Tibial nerve (tissue), 4 donors: ENCODE results near the gene SERPINA6.

Experiments used
- EP300 ChIP-seq, 2 donors: sonication (generic); formaldehyde crosslinking; IDR thresholded peaks; one replicate each; pipeline ENCODE4 v1.6.1; 2017; ENCODE audit warnings: antibody characterized with exemption in 2 of 2, mild to moderate bottlenecking in 1 of 2
- POLR2A ChIP-seq, 2 donors: fragments of 450-650 bp; IDR thresholded peaks; one replicate each; pipeline ENCODE4 v1.6.1; 2017; ENCODE audit warnings: antibody characterized with exemption in 2 of 2, mild to moderate bottlenecking in 2 of 2, moderate library complexity in 2 of 2
- TF ChIP-seq, protein P1 (sequence below), 5 experiments: fragments of 200-600 bp in 3 of 5; fragments of 450-650 bp in 2 of 5; sonication (generic) in 3 of 5; IDR thresholded peaks; one replicate each; pipeline ENCODE4 v1.5.1; 2016 to 2019; ENCODE audit warnings: antibody characterized with exemption in 5 of 5, mild to moderate bottlenecking in 3 of 5, moderate library complexity in 2 of 5

DNA sequence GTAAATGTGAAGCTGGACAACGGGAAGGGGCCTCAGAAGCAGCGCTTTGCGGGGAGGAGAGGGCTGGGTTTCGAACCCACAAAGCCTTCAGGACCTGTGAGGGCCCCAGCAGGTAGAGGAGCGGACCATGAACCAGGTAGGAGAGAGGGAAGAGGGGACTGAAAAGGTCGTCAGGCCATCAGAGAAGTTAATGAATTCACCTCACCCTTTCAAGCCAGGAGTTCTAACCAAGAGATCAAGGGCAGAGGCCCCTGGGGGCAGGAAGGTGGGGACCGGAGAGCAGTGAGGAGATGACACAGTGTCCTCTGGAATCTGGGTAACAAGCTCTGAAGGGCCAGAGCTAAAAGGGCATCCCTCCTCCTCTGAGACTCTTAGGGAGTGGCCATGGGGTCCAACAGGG lies 45.8 kb upstream of the SERPINA6 start:
- TF ChIP-seq, protein P1, sequence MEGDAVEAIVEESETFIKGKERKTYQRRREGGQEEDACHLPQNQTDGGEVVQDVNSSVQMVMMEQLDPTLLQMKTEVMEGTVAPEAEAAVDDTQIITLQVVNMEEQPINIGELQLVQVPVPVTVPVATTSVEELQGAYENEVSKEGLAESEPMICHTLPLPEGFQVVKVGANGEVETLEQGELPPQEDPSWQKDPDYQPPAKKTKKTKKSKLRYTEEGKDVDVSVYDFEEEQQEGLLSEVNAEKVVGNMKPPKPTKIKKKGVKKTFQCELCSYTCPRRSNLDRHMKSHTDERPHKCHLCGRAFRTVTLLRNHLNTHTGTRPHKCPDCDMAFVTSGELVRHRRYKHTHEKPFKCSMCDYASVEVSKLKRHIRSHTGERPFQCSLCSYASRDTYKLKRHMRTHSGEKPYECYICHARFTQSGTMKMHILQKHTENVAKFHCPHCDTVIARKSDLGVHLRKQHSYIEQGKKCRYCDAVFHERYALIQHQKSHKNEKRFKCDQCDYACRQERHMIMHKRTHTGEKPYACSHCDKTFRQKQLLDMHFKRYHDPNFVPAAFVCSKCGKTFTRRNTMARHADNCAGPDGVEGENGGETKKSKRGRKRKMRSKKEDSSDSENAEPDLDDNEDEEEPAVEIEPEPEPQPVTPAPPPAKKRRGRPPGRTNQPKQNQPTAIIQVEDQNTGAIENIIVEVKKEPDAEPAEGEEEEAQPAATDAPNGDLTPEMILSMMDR (IDR thresholded peaks at IDR 0.05) = no peak
- no peak for TF ChIP-seq POLR2A (IDR thresholded peaks at IDR 0.05)
- TF ChIP-seq EP300 (IDR thresholded peaks at IDR 0.05) = no peak
